ENCODE data around the gene IFNL3.
"Not testable (repeated sequence)": the region's sequence is repeated elsewhere in the genome, so short reads cannot be mapped to it uniquely, and the experiment has no call there.

DNA sequence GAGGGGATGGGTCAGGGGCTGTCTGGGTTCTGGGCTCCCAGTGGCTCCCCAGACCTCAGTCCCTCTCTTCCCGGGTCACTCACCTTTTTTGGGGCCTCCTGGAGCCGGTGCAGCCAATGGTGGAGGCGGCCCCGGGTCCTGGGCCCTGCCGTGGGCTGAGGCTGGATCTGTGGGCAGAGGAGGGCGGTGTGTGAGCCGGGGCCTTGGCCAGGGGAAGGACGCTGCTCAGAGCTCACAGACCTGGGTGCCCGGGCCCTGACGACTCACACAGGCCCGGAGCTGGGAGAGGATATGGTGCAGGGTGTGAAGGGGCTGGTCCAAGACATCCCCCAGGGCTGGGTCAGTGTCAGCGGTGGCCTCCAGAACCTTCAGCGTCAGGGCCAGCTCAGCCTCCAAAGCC is 1.1 kb downstream of the IFNL3 start:
- TF ChIP-seq, protein P1, sequence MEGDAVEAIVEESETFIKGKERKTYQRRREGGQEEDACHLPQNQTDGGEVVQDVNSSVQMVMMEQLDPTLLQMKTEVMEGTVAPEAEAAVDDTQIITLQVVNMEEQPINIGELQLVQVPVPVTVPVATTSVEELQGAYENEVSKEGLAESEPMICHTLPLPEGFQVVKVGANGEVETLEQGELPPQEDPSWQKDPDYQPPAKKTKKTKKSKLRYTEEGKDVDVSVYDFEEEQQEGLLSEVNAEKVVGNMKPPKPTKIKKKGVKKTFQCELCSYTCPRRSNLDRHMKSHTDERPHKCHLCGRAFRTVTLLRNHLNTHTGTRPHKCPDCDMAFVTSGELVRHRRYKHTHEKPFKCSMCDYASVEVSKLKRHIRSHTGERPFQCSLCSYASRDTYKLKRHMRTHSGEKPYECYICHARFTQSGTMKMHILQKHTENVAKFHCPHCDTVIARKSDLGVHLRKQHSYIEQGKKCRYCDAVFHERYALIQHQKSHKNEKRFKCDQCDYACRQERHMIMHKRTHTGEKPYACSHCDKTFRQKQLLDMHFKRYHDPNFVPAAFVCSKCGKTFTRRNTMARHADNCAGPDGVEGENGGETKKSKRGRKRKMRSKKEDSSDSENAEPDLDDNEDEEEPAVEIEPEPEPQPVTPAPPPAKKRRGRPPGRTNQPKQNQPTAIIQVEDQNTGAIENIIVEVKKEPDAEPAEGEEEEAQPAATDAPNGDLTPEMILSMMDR (conservative IDR thresholded peaks at IDR 0.05): not testable (repeated sequence)
- not testable (repeated sequence) for TF ChIP-seq EZH2 (IDR thresholded peaks at IDR 0.05; ENCODE audit: low read depth)

Measured in PC-9 (cell line).